Stimulated activated naive CD8-positive, alpha-beta T cell treated with anti-CD3 and anti-CD28 coated beads, Interleukin-15, amount 100 ng/mL, for 72 hours (primary cell): ENCODE data around the gene DAB2IP.
"Not testable (repeated sequence)": the region's sequence is repeated elsewhere in the genome, so short reads cannot be mapped to it uniquely, and the experiment has no call there.

Source experiments
- ATAC-seq: fragments of 150-1000 bp; cut with Tn5 transposase; 2 replicates; pipeline ENCODE4 v1.10.0; 2021; ENCODE audit warnings: mild to moderate bottlenecking, moderate library complexity
- DNase-seq, 2 donors: peaks; one replicate each; pipeline ENCODE4 v3.0.0; 2021 to 2022
- H3K27ac Mint-ChIP-seq, 2 donors: one replicate each; pipeline ENCODE4 v1.8.0; 2022; ENCODE audit warnings: mild to moderate bottlenecking in 2 of 2, mixed read lengths in 2 of 2, moderate library complexity in 2 of 2
- H3K27me3 Mint-ChIP-seq: one replicate; pipeline ENCODE4 v1.8.0; 2022; ENCODE audit warnings: mixed read lengths
- H3K4me1 Mint-ChIP-seq: one replicate; pipeline ENCODE4 v1.8.0; 2022; ENCODE audit warnings: mild to moderate bottlenecking, mixed read lengths
- H3K4me3 Mint-ChIP-seq, 2 donors: one replicate each; pipeline ENCODE4 v1.8.0; 2022; ENCODE audit warnings: mild to moderate bottlenecking in 2 of 2, mixed read lengths in 2 of 2, moderate library complexity in 1 of 2
- H3K9me3 Mint-ChIP-seq, 2 donors: one replicate each; pipeline ENCODE4 v1.8.0; 2022; ENCODE audit warnings: mixed read lengths in 2 of 2

Gene DAB2IP

DNA sequence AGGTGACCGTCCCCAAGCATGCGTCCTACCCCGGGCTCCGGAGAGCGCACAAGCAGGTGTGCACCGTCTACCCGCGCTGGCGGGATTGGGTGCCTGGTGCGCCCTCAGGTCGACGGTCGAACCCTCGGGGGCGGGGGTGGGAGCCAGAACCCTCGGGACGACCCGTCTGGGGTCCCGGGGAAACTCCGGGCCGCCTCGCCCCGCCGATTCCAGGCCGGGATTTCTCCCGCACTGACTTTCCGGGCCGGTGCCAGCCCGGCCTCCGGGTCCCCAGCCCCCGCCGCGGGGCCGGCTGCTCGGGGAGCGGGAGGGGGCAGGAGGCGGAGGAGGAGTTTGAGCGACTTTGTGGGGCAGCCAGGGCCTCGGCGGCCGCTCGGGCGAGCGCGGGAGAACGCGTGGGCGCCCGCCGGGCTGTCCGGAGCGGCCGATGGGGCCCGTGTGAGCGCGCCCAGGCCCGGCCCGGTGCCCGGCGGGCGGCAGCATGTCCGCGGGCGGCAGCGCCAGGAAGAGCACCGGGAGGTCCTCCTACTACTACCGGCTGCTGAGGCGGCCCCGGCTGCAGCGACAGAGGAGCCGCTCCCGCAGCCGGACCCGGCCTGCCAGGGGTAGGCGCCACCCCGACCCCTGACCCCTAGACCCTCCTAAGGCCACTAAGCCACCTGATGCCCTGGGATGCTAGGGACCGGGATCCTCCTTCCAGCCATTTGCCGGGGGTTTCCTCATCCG lies at the start of gene DAB2IP:
Gene DAB2IP (plus strand): TSS at position 340 of the 726 bp plus-strand sequence. CDS start 142 bp downstream, at position 482.
- no peaks in the 10 kb centered on the region for H3K9me3 Mint-ChIP-seq
- H3K27me3 Mint-ChIP-seq, result peaks cover 86% of the 10 kb centered on the region
- H3K4me3 Mint-ChIP-seq, result peak within 1 kb of the TSS; percentile 66 to 79
- DNase-seq (peak in 1 of 2 donors; percentile 28), ATAC-seq (peak; percentile 58)
- peak within 1 kb of the TSS in 1 of 2 donors; percentile 91 for H3K27ac Mint-ChIP-seq
- H3K4me1 Mint-ChIP-seq, result peaks cover 27% of the 10 kb centered on the region

DNA sequence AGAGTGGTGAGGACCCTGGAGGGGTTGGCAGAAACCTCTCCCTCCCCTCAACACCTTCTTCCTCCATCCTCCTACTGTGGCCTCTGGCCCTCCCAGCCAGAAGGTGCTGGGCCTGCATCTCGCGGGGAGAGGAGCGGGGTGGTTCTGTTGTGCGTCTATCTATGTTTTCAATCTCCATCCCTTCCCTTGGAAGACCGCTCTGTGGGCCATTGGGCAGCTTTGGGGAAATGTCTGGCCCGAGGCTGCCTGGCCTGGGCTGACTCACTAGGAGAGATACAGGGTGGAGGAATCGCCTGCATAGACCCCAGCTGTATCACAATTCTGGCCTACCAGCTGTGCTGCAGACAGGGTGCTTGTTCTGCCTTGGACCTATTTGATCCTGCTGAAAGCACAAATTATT lies 48.4 kb upstream of the DAB2IP start:
- Mint-ChIP-seq H3K4me1 (peaks cover 14% of the 10 kb centered on the region), H3K4me3 (no peak overlapping the region), H3K9me3 (no peaks in the 10 kb centered on the region), H3K27ac (no peak overlapping the region), H3K27me3 (peaks cover 78% of the 10 kb centered on the region)
- ATAC-seq (no peak), DNase-seq (no peak)

DNA sequence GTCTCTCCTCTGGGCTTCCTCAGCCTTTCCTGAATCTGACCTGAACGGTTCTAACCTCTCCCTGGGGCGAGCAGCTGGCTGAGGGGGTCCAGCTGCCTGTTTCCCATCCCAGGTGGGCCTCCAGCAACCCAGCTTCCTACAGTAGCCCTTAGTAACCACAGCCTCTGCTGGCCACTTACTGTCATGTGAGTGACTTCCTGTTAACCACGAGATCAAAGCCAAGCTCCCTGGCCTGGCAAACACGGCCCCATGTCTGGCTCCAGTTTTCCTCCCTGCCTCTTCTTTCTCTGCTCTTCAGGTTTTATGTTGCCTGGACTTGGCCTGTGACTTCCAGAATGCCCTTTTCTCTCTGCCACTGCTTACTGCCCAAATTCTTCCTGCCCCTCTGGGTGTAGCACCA lies 47.2 kb upstream of the DAB2IP start:
- peaks cover 8% of the 10 kb centered on the region for H3K4me1 Mint-ChIP-seq
- ATAC-seq, result no peak
- H3K27ac Mint-ChIP-seq, result no peak overlapping the region
- no peak for DNase-seq
- H3K9me3 Mint-ChIP-seq, result no peaks in the 10 kb centered on the region
- no peak overlapping the region for H3K4me3 Mint-ChIP-seq
- peaks cover 77% of the 10 kb centered on the region for H3K27me3 Mint-ChIP-seq

DNA sequence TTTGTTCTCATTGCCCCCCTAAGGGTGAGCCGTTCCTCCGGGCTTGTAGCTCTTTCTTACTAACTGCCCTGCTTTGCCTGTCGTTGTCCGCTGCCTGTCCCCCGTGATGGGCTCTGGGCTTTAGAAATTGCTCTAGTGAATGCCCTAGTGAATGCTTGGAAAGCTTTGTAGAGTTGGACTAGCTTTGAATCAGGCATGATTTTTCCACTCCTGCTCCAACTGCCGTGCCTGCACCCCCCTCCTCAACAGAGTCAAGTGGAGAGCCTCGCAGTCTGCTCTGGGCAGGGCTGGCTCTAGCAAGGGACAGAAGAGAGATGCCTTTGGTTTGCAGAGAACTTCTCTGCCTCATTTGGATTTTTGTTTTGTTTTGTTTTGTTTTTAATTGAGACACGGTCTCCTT lies 46.8 kb upstream of the DAB2IP start:
- no peak for ATAC-seq
- no peaks in the 10 kb centered on the region for H3K9me3 Mint-ChIP-seq
- no peak overlapping the region for H3K4me3 Mint-ChIP-seq
- H3K27ac Mint-ChIP-seq, result no peak overlapping the region
- H3K4me1 Mint-ChIP-seq, result peaks cover 8% of the 10 kb centered on the region
- no peak for DNase-seq
- peaks cover 81% of the 10 kb centered on the region for H3K27me3 Mint-ChIP-seq

DNA sequence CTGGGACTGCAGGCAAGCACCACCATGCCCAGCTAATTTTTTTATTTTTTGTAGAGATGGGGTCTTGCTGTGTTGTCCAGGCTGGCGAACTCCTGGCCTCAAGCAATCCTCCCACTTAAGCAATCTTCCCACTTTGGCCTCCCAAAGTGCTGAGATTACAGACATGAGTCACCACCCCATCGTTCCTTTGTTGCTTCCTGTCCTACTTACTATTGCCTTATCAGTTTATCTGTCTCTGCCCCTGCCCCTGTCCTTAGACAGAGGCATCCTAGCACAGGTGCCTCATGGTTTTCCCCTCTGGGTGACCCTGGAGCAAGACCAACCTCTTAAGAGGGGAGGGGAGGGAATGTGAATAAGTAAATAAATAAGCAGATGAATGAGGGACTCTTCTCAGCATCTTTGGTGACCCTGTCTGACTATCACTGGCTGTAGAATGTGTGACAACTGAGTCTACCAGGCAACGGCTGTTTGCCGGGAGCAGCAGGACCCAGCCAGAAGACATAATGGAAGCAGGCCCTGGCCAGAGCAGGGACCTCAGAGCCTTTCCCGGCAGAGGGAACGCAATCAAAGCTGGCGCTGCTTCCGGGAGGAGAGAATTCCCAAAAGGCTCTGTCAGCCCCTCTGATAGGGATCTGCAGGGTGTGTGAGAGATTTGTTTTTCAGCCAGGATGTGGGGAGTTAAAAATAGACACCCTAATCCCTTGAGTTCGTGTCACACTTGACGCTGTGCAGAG lies 43.8 kb upstream of the DAB2IP start:
- Mint-ChIP-seq H3K27ac (no peak overlapping the region), H3K4me3 (no peak overlapping the region), H3K4me1 (peaks cover 4% of the 10 kb centered on the region), H3K9me3 (no peaks in the 10 kb centered on the region), H3K27me3 (peaks cover 74% of the 10 kb centered on the region)
- ATAC-seq (no peak), DNase-seq (no peak)

DNA sequence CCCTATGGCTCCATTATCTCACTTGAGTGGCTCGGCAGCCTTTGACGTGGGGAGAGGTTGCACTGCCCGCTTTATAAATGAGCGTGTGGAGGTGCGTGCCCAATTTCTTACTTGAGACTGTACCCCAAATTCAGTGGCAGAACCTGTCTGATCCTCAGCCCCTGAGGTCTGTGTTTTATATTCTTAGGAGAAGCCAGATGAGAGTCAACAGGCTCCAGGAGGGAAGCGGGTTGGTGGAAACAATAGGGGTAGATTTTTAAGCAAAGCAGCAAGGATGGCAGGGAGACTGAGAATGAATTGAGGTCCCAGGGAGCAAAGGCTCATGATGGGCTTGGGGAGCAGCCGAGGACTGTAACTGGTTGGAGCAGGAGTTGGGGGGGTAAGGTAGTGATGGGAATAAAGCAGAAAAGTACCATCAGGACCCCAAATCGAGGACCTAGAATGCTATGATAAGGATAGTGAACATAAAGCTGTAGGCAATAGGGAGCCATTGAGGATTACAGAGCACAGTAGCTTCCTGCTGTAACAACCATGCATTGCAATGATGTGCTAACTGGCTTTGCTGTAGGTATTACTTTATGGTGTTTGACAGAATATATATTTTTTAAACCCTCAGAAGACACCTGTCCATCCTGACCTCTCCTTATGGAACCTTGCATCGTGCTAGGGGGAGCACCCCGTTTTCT lies 43.1 kb upstream of the DAB2IP start:
- no peak for DNase-seq
- peaks cover 12% of the 10 kb centered on the region for H3K4me1 Mint-ChIP-seq
- H3K27ac Mint-ChIP-seq, result no peak overlapping the region
- peaks cover 74% of the 10 kb centered on the region for H3K27me3 Mint-ChIP-seq
- no peaks in the 10 kb centered on the region for H3K9me3 Mint-ChIP-seq
- H3K4me3 Mint-ChIP-seq, result no peak overlapping the region
- no peak for ATAC-seq

DNA sequence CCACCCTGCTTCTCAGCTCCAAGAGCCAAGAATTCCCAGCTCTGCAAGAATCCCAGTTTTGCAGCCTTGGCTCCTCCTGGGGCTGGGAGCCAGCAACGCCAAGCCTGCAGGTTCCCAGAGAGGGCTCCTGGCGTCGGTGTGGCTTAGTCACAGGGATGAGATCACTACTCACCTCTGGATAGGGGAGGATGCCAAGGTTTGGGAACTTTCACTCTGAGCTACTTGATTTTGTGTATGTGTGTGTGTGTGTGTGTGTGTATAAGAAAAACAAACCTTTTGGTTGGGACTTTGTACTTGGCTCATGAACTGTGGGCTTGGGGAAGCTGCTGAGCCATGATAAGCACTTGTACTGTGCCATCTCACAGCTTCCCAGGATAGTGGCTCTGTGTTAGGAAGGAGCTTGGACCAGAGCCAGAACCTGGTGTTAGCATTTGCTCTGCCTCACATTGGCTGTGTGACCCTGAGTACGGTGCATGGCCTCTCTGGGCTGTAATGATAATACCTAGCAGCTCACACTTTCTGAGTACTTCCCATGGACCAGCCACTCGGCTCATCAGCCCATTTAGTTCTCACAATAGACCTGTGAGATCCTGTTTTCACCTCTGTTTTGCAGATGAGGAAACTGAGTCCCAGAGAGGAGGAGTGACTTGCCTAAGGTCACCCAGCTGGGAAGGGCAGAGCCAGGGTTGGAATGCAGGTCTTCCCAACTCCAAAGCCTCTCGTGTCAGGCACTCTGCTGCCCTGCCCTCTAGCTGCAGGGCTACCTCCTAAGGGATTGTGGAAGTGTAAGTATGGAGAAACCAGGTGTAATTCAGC lies 41.4 kb upstream of the DAB2IP start:
- H3K4me1 Mint-ChIP-seq, result peaks cover 16% of the 10 kb centered on the region
- no peak overlapping the region for H3K27ac Mint-ChIP-seq
- peaks cover 76% of the 10 kb centered on the region for H3K27me3 Mint-ChIP-seq

DNA sequence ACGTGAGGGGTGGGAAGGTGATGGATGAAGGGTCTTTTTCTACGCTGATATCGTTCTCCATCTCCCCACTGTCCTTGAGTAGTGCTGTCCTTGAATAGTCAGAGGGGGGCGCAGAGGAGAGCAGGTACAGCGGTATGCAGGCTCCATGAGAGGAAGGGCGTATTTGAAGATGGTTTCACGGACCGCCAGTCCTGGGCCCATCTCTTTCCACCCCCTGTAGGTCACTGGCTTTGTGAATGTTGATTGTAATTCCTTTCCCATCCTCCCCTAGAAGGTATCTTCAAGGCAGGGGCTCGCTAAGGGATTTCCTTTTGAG lies 40.8 kb upstream of the DAB2IP start:
- DNase-seq, result no peak
- H3K9me3 Mint-ChIP-seq, result no peaks in the 10 kb centered on the region
- H3K27ac Mint-ChIP-seq, result no peak overlapping the region
- no peak for ATAC-seq
- H3K27me3 Mint-ChIP-seq, result peaks cover 76% of the 10 kb centered on the region
- H3K4me3 Mint-ChIP-seq, result no peak overlapping the region
- peaks cover 16% of the 10 kb centered on the region for H3K4me1 Mint-ChIP-seq

More for the DNA sequence above, 41.4 kb upstream of the DAB2IP start:
- DNase-seq (no peak), ATAC-seq (no peak)
- H3K9me3 Mint-ChIP-seq, result no peaks in the 10 kb centered on the region
- H3K4me3 Mint-ChIP-seq, result no peak overlapping the region

DNA sequence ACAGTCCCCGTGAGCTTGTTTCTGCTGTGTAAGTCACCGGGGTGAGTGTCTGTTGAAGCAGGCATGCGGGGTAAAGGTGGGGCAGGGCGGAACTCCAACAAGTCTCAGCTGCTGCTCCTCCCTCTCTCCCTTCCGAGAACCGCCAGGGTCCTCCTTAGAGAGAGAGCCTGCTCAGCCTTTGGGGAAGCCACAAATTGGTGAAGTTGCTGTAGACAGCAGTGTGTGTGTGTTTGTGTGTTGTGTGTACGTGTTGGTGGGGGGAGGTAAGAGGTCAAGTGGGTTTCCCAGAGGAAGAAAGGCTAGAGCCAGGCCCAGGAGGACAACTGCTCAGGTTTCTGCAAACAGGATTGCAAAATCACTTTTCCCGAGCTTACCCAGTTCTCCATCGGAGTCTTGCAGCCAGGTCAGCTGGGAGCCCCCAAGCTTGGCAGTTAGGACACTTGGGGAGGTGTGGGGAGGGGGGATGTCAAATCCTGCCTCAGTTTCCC lies 38.9 kb upstream of the DAB2IP start:
- ATAC-seq (no peak), DNase-seq (no peak)
- Mint-ChIP-seq H3K9me3 (no peaks in the 10 kb centered on the region), H3K4me1 (peaks cover 16% of the 10 kb centered on the region), H3K27me3 (peaks cover 84% of the 10 kb centered on the region), H3K4me3 (peak overlapping the region in 1 of 2 donors; percentile 37), H3K27ac (peak overlapping the region in 1 of 2 donors; percentile 41)

DNA sequence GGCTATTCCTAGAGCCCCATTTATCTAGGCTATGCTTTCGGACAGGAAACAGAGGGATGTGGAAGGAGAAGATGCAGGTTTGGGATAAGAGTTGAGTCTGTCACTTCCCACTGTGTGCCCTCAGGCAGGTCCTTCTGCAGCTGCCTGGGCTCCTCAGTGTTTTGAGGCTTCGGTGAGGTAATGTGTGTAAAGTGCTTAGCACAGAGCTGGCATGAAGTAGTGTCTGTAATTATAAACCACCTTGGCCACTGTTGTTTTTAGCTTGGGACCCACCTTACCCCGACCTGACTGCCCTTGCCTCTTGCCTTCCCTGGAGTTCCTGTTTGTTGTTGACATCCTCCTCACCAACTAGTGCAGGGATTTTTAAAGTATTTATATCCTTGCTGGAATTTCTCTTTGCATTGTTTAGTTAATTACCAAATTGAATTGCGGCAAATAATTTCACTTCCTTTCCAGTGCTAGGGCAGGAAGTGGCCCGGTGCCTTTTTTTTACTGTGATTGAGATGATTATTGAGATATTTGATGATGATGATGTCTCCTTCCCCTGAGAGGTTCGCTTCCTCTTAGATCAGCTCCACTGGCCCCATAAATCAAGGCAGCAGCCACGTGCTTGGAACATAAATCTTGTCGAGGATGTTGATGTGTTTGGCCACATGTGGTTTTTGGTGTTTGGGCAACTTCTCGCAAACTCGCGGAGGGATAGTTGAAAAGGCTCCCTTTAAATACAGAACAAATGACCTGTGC lies 38.3 kb upstream of the DAB2IP start:
- no peak overlapping the region for H3K27ac Mint-ChIP-seq
- DNase-seq (no peak), ATAC-seq (no peak)
- peaks cover 79% of the 10 kb centered on the region for H3K27me3 Mint-ChIP-seq
- no peak overlapping the region for H3K4me3 Mint-ChIP-seq
- H3K9me3 Mint-ChIP-seq, result no peaks in the 10 kb centered on the region
- peaks cover 16% of the 10 kb centered on the region for H3K4me1 Mint-ChIP-seq

DNA sequence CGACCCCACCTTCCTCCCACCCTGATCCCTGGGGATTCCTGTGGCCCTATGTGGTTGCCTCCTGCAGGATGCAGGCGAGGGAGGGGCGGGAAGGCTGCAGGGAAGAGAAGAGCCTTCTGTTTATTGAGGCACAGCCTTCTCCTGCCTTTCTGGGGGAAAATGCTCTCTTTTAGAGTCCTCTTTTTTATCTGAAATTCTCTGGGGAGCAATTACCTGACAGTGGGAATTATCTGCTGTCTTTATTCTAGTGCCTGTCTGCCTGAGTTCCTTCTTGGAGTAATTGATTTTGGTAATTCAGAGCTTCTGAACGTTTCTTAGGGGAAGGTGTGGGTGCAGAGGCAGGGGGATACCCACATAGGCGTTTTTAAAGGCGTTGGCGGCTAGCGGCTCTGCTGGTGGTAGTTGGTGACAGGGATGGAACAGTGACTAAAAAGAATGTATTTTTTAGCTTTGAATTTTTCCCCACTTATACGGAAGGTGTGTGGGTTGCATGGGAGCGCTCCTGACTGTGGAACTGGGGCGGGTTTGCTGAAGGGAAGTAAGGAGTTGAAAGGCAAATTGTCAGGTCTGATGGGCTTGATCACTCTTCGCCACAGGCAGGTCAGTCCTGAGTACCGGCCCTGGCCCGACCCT lies 35.2 kb upstream of the DAB2IP start:
- no peaks in the 10 kb centered on the region for H3K9me3 Mint-ChIP-seq
- H3K27me3 Mint-ChIP-seq, result peaks cover 57% of the 10 kb centered on the region
- DNase-seq (no peak), ATAC-seq (no peak)
- no peak overlapping the region for H3K4me3 Mint-ChIP-seq
- peaks cover 22% of the 10 kb centered on the region for H3K4me1 Mint-ChIP-seq
- no peak overlapping the region for H3K27ac Mint-ChIP-seq

DNA sequence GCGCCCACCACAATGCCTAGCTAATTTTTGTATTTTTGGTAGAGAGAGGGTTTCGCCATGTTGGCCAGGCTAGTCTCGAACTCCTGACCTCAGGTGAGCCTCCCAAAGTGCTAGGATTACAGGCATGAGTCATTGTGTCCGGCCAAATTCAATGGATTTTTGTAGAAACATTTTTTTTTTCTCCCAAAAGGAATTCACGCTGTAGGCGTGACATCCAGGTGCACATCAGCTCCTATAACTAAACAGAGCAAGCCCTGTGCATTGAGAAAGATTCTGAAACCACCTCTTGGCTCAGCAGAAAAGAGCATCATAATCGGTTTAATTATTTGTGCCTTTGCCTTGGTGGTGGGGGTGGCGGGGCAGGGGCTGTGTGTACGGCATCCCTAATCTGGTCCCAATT lies 32.9 kb upstream of the DAB2IP start:
- peaks cover 43% of the 10 kb centered on the region for H3K27me3 Mint-ChIP-seq
- no peak overlapping the region for H3K4me3 Mint-ChIP-seq
- no peak for DNase-seq
- H3K4me1 Mint-ChIP-seq, result peaks cover 11% of the 10 kb centered on the region
- ATAC-seq, result no peak
- H3K9me3 Mint-ChIP-seq, result no peaks in the 10 kb centered on the region
- H3K27ac Mint-ChIP-seq, result no peak overlapping the region

DNA sequence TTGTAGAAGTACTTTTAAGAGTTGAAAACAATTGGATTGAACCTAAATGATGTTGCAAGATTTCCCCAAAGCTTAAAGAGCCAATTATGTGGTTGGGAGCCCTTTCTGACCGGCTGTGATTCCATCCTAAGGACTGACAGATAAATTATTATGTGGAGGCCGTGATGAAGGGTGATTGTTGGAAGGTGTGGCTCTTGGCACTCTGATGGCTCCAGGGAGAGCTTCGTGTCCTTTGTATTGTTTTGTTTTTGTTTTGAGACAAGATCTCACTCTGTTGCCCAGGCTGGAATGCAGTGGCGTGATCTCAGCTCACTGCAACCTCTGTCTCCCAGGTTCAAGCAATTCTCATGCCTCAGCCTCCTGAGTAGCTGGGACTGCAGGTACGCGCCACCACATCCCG lies 32.5 kb upstream of the DAB2IP start:
- not testable (repeated sequence) for DNase-seq, H3K4me3 Mint-ChIP-seq, H3K4me1 Mint-ChIP-seq, H3K27ac Mint-ChIP-seq, ATAC-seq, H3K9me3 Mint-ChIP-seq
- H3K27me3 Mint-ChIP-seq, result peaks cover 39% of the 10 kb centered on the region

DNA sequence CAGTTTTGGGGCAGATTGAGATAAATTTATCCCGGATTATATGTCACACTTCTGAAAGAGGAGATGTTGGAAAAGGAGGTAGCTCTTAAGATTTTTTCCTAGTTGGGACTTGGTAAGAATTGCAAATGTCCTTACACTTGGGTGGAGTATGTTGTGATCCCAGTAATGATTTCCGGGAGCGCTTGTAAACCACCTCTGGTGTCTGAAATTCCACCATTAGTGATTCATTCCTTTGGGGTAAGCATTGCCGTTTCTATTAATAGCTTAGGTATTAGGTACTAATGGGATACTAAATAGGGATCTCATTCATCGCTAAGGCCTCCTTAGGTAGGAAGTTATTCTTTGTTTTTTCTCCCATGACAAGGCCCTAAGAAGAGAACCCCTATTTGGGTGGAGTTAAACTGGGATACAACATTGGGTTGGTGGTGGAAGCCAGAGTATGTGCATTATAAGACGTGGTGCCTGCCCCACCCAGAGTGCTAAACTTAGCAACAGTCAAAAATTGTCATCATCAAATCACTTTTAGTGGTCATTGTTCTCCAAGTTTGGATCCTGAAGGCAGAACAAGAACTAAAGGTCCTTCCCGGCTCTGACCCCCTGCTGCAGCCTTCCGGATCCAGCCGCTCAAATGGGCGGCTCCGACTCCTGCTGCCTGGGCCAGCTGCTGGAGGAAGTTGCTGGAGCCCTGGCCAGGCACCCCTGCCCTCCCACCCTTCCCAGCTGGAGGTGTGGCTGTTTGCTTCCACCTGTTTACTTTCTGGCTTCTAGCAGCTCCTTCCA lies 31.7 kb upstream of the DAB2IP start:
- Mint-ChIP-seq H3K9me3 (no peaks in the 10 kb centered on the region), H3K4me1 (peaks cover 9% of the 10 kb centered on the region), H3K4me3 (no peak overlapping the region), H3K27ac (peak overlapping the region in 1 of 2 donors; percentile 49), H3K27me3 (peaks cover 30% of the 10 kb centered on the region)
- DNase-seq, result no peak
- ATAC-seq, result no peak
